Breast epithelium (tissue), 4 donors: ENCODE measurements around the gene RIMKLA. TPM values are rescaled to one million over a fixed set of nuclear protein-coding genes. Genes with fewer than 3 reads are reported as not detected.
A peak's percentile ranks its signal among the peaks of the same experiment; 100 is the strongest.

Source experiments
- DNase-seq, 2 donors: peaks; one replicate each; pipeline ENCODE4 v3.0.0-alpha.2; 2019; ENCODE audit warnings: low spot score in 2 of 2
- H3K27ac ChIP-seq, 2 donors: fragments of 200-600 bp; sonication (generic) in 1 of 2; one replicate each; pipeline ENCODE4 v1.5.1; 2016 to 2019; ENCODE audit warnings: mild to moderate bottlenecking in 1 of 2
- H3K27me3 ChIP-seq, 2 donors: fragments of 200-600 bp; sonication (generic) in 1 of 2; one replicate each; pipeline versions ENCODE4 v1.5.1 to v1.6.0; 2017 to 2019; ENCODE audit warnings: control low read depth in 1 of 2, mild to moderate bottlenecking in 1 of 2
- H3K36me3 ChIP-seq: fragments of 200-600 bp; one replicate; pipeline ENCODE4 v1.5.1; 2019
- H3K4me1 ChIP-seq, 2 donors: fragments of 200-600 bp; sonication (generic); one replicate each; pipeline ENCODE4 v1.5.1; 2016 to 2019; ENCODE audit warnings: control low read depth in 1 of 2
- H3K4me3 ChIP-seq, 3 donors: fragments of 200-600 bp; sonication (generic); 1 replicate in 2 of 3; 2 replicates in 1 of 3; pipeline ENCODE4 v1.5.1; 2016 to 2019; ENCODE audit warnings: mild to moderate bottlenecking in 3 of 3, moderate library complexity in 2 of 3
- H3K9me3 ChIP-seq, 2 donors: fragments of 200-600 bp; sonication (generic) in 1 of 2; one replicate each; pipeline ENCODE4 v1.5.1; 2016 to 2019; ENCODE audit warnings: control low read depth in 1 of 2
- POLR2A ChIP-seq: fragments of 450-650 bp; IDR thresholded peaks from one replicate; pipeline ENCODE4 v1.6.1; 2016; ENCODE audit warnings: antibody characterized with exemption, mild to moderate bottlenecking, moderate library complexity
- POLR2AphosphoS5 ChIP-seq, 3 donors: sonication (generic); formaldehyde crosslinking; IDR thresholded peaks; one replicate each; pipeline ENCODE4 v1.6.1; 2017; ENCODE audit warnings: antibody characterized with exemption in 3 of 3
- intact Hi-C: fragments of 100-400 bp; cut with DNase I; formaldehyde crosslinking; loops from one replicate; pipeline ENCODE4 v1.15.1; 2023; ENCODE audit warnings: low total_unique reads
- total RNA-seq, 3 donors: library from RNA; depleted of rRNA; stranded (reverse); fragments of >200 nt; gene quantifications; one replicate each; pipeline ENCODE4 v1.1.0, GENCODE V29; 2016
- TF ChIP-seq, protein P1 (sequence below), 3 donors: fragments of 450-650 bp; IDR thresholded peaks; one replicate each; pipeline ENCODE4 v1.5.1; 2016 to 2017; ENCODE audit warnings: antibody characterized with exemption in 3 of 3, mild to moderate bottlenecking in 3 of 3, moderate library complexity in 3 of 3

RIMKLA gene
- total RNA-seq, 3 donors from 2014 or later, result 0.32 to 0.73 (median 0.66) TPM

DNA sequence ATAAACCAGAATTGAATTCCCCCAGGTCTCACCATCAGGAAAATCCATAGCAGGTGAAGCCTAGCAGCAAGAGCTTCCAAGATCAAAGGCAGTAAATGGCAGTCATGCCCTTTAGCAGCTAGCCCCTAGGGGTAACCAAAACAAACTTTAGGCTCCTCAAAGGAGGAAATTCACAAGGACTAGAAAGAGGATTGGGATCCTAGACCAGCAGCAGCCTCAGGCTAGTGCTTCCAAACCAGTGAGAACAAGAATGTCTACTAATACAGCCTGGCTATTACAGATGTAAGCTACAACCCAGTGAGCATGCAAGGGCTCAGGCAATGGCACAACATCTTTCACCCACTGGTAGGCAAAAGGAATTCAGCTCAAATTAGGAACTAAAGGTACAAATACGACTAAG, 11.1 kb upstream of the RIMKLA start:
- no peak for DNase-seq
- intact Hi-C loops, result no loop called here
- no peak overlapping the region for H3K27ac ChIP-seq
- H3K4me3 ChIP-seq, result no peak overlapping the region
- H3K9me3 ChIP-seq, result no peaks in the 10 kb centered on the region
- no peaks in the 10 kb centered on the region for H3K27me3 ChIP-seq
- no peaks in the 10 kb centered on the region for H3K4me1 ChIP-seq
- TF ChIP-seq, protein P1, sequence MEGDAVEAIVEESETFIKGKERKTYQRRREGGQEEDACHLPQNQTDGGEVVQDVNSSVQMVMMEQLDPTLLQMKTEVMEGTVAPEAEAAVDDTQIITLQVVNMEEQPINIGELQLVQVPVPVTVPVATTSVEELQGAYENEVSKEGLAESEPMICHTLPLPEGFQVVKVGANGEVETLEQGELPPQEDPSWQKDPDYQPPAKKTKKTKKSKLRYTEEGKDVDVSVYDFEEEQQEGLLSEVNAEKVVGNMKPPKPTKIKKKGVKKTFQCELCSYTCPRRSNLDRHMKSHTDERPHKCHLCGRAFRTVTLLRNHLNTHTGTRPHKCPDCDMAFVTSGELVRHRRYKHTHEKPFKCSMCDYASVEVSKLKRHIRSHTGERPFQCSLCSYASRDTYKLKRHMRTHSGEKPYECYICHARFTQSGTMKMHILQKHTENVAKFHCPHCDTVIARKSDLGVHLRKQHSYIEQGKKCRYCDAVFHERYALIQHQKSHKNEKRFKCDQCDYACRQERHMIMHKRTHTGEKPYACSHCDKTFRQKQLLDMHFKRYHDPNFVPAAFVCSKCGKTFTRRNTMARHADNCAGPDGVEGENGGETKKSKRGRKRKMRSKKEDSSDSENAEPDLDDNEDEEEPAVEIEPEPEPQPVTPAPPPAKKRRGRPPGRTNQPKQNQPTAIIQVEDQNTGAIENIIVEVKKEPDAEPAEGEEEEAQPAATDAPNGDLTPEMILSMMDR (IDR thresholded peaks at IDR 0.05), result no peak
- TF ChIP-seq POLR2AphosphoS5 (IDR thresholded peaks at IDR 0.05), result no peak
- TF ChIP-seq POLR2A, result no peak
- no peaks in the 10 kb centered on the region for H3K36me3 ChIP-seq

DNA sequence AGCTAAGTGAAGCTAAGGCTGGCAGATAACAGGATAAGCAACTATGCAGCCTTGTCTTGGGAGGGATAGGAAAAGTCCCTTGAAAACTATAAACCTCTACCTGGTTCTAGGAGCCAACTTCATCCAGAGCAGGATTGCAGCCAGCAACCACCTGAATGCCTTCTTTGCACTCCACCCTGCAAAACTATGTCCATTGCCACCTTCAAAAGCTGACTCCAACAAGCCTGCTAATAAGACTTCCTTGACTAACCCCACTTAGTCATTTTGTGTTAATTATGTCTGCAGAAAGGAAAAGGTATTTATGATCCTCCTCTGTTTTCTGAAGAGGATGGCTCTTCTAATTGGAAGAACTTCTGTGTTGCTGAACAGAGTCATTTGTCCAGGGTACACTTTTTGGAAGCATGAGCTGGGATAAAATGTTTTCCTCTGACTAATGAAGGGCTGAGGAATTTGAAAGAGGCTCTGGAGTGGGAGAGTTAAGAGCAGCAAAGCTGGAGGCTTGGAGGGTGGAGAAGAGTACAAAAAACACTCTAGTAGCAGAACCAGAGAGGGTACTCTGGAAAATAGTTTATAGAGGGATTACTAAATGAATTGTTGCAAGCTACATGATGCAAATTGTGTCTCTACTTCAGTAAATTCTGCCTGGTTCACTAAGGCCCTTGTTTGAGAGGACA, 9.6 kb upstream of the RIMKLA start:
- DNase-seq, result no peak
- TF ChIP-seq POLR2AphosphoS5 (IDR thresholded peaks at IDR 0.05) (no peak), POLR2A (no peak)
- TF ChIP-seq, protein P1 (IDR thresholded peaks at IDR 0.05), result no peak
- Histone ChIP-seq H3K4me3 (no peak overlapping the region), H3K27ac (no peak overlapping the region), H3K27me3 (no peaks in the 10 kb centered on the region), H3K4me1 (no peaks in the 10 kb centered on the region), H3K36me3 (no peaks in the 10 kb centered on the region), H3K9me3 (no peaks in the 10 kb centered on the region)
- intact Hi-C loops, result no loop called here

DNA sequence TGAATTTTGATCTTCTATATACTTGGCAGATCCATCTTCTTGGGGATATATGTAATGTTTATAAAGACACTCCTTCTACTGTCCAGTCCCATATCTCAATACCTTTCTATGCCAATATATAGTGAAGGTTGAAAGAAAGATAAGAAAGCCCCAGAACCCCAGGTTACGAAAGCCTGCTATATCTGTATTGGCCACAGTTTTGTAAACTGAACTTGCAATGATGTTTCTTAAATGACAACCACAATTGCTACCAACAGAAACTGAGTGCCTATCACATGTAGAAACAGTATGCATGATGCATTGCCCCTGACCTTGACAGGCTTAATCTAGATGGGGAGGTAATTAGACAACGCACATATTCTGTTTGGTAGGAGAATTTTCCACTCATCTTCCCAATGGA, 7.8 kb upstream of the RIMKLA start:
- no peaks in the 10 kb centered on the region for H3K27me3 ChIP-seq
- TF ChIP-seq POLR2A, result no peak
- no peak for DNase-seq

DNA sequence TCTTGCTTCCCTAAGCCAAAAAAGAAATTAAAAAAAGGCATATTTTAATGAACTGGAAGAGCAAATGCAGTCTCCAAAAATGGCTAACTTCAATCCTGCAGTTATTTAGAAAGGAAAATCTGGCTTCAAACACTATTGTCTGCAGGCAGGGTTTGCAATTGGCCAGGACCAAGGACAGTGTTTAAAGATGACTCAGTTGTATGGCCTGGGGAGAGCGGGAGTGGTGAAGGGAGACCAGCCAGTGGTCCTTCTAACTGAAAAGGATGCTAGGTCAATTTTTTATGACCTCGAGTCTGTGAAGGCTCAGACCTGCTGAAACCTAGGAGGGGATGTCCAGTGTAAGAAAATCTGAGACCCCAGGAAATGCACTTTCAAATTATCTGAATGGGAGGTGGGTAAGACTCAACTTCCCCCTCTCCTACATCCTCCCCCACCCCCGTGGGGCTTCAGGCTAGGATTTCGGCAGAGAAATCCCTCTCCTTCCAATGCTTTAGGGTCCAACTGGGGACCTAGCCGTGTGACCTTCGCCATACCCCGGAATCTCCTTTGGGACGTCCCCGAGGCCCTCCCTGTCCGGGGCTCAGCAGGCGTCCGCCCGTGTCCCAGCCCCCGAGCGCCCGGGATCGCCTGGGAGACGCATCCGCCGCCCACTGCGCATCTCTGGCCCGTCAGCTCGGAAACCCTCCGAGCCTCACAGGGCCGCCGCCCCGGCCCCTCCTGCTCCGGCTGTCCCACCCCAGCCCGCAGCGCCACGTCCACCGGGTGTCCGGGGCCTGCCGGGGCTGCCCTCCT, 602 bp upstream of the RIMKLA start:
- Histone ChIP-seq H3K9me3 (no peaks in the 10 kb centered on the region), H3K4me1 (peaks cover 0 to 5% of the 10 kb centered on the region in 2 donors), H3K4me3 (peak overlapping the region; percentile 48 to 75 (median 66)), H3K27me3 (peaks cover 0 to 11% of the 10 kb centered on the region in 2 donors), H3K27ac (no peak overlapping the region), H3K36me3 (no peaks in the 10 kb centered on the region)
- intact Hi-C loops, result loop anchor here (1.0 kb wide), 1 partner anchor 27 kb away; no protein-coding TSS in a partner anchor
- no peak for TF ChIP-seq POLR2AphosphoS5 (IDR thresholded peaks at IDR 0.05)
- TF ChIP-seq, protein P1 (IDR thresholded peaks at IDR 0.05), result no peak
- no peak for TF ChIP-seq POLR2A
- no peak for DNase-seq

More for the DNA sequence above, 7.8 kb upstream of the RIMKLA start:
- no peaks in the 10 kb centered on the region for H3K36me3 ChIP-seq
- H3K4me3 ChIP-seq, result no peak overlapping the region
- no peaks in the 10 kb centered on the region for H3K9me3 ChIP-seq
- H3K27ac ChIP-seq, result no peak overlapping the region
- intact Hi-C loops, result no loop called here
- no peaks in the 10 kb centered on the region for H3K4me1 ChIP-seq

DNA sequence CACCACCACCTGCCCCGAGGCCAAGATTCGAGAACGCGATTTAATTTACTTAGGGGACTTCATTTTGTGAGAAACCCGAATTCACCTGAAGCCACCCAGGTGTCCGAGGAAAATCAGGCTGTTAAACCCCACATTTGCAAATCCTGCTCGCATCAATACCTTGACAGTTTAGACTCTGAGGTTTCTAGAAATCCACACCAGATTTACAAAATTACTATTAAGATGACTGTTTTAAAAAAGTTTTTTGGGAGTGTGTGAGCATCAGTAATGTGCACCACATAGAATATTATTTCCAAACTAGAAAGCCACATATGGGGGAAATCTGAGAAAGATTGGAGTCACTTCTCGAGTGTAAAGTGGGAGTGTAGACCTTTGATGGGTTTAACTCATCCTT, 685 bp downstream of the RIMKLA start:
- H3K27me3 ChIP-seq, result peaks cover 0 to 11% of the 10 kb centered on the region in 2 donors
- TF ChIP-seq POLR2AphosphoS5 (IDR thresholded peaks at IDR 0.05) (no peak), POLR2A (no peak)
- TF ChIP-seq, protein P1 (IDR thresholded peaks at IDR 0.05), result no peak
- no peaks in the 10 kb centered on the region for H3K36me3 ChIP-seq
- no peak for DNase-seq
- H3K9me3 ChIP-seq, result no peaks in the 10 kb centered on the region
- peak overlapping the region; percentile 48 to 75 (median 66) for H3K4me3 ChIP-seq
- no peak overlapping the region for H3K27ac ChIP-seq
- intact Hi-C loops, result no loop called here
- H3K4me1 ChIP-seq, result peaks cover 0 to 5% of the 10 kb centered on the region in 2 donors
